GM18526 (cell line): ENCODE data around the gene DNAJB8.

Experiments used
- POLR2A ChIP-seq: IDR thresholded peaks from 3 replicates; pipeline ENCODE4 v1.6.1; 2011; ENCODE audit not compliant: insufficient read length; ENCODE audit errors: extremely low read depth

The DNAJB8 gene

GRCh38 chr3:128466840-128467541 is at the start of gene DNAJB8:
Gene DNAJB8, minus strand, starts transcription at chr3:128466890. Its CDS starts 3,645 bp downstream, at chr3:128463245.
- TF ChIP-seq POLR2A, result no peak

DNA sequence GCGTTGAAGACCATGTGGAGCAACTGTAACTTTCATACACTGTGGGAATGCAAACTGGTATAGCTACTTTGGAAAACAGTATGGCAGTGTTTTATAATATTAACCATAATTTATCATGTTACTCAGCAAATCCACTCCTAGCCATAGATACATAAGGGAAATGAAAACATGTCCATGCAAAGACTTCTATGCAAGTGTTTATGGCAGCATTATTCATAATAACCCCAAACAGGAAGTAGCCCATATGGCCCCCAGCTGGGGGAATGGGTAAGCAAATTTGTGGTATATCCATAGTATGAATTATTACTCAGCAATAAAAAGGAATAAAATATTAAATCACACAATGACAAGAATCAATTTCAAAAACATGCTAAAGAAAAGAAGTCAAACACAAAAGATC is 49.3 kb upstream of the DNAJB8 start:
- no peak for TF ChIP-seq POLR2A

- TF ChIP-seq POLR2A, result no peak
Measured at GRCh38 chr3:128508852-128509251, 42.2 kb upstream of the DNAJB8 start.

- TF ChIP-seq POLR2A, result no peak
Measured at GRCh38 chr3:128506754-128507153, 40.1 kb upstream of the DNAJB8 start.

DNA sequence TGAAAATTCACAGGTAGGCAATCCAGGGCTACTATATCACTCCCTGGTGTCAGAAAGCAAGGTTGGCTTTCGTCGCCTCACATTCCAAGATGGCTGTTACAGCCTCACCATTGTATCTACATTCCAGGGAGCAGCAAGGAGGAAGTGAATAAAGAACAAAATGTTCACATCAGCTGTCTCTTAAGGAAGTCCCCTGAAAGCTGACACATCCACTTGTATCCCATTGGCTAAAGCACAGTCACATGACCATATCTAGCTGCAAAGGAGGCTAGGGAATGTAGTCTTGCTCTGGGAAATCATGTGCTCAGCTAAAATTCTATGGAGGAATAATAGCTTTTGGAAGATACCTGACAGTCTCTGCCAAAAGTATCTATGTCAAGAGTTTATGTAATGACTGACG is 39.1 kb upstream of the DNAJB8 start:
- no peak for TF ChIP-seq POLR2A

- no peak for TF ChIP-seq POLR2A
Measured at GRCh38 chr3:128504963-128505730, 38.5 kb upstream of the DNAJB8 start.

- no peak for TF ChIP-seq POLR2A
Measured at GRCh38 chr3:128504533-128504915, 37.8 kb upstream of the DNAJB8 start.

DNA sequence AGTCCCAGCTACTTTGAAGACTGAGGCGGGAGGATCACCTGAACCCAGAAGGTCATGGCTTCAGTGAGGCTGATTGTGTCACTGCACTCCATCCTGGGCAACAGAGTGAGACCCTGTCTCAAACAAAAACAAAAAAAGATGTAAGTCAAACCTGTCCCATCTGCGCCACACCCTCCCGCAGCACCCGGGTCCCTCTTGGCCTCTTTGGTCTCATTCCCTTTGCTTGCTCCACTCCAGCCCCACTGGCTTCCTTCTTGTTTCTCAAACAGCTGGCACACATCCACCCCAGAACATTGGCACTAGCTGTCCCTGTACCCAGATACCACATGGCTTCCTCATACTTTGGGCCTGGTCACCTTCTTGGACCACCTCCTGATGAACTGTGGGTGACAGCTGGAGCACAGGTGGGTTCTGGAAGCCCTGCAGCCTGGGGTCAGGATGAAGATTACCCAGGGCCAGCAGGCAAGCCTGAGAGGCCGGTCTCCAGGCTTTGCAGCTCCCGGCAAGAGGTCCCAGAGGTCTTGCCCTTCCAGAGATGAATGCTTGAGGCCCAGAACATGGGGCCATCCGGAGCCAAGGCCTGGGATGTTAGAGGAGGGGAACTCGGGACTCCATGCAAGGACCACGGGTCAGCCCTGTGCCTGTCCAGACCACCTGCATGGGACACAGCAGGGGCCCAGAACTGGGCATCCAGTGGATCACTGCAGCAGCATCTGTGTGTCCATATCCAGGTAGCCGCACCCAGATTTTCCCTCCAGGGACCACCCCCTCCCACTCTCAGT is 37.3 kb upstream of the DNAJB8 start:
- TF ChIP-seq POLR2A, result no peak

DNA sequence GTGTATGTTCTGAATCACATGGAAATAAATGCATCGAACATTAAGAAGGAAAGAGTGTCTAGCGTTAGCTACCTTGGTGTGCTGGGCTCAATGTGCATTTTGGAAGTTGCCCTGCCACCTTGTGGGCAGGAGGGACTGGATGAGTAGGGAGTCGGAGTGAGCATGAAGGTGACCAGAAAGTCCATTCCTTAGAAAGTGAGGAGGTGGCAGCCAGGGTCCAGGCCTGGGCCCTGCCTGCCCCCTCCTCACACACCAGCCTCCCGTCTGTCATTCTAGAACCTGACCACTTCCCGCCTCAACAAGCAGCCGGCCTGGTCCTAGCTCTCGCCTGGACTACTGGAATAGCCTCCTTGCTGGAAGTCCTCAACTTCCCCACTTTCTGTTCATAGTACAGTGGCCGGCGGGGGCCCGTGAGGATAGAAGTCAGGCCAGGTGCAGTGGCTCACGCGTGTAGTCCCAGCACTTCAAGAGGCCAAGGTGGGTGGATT is 36.5 kb upstream of the DNAJB8 start:
- no peak for TF ChIP-seq POLR2A

DNA sequence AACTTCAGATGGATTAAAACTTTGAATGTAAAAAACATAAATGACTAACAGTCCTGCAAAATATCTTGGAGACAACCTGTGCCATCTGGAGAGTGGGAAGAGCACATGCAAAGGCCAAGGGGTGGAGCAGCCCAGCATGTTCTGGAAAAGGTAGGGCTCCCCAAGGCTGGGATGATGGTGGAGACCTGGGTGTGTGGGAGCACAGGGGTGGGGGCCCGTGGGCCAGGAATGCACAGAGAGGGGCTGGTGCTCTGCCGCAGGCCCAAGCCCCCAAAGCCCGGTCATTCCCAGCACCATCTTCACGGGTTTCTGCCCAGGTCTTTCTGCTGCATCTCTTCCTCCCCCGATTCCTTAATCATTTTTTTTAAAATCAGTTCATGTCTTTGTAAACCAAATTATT is 36.0 kb upstream of the DNAJB8 start:
- no peak for TF ChIP-seq POLR2A

DNA sequence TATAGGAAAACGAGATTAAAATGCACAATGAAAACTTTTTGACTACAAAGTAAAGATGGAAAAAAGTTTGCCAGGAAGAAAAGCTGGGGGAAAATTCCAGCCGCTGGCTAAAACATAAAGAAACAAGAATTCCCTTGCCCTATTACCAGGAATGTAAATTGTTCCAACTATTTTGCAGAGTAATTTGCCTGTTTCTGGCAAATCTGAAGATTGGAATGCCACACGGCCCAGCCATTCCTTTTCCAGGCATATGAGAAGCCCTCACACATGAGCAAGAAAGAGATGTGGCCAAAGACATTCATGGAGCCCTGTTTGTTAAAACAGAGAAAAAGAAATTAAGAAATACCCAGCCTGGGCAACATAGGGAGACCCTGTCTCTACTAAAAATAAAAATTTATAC is 34.7 kb upstream of the DNAJB8 start:
- TF ChIP-seq POLR2A, result no peak

DNA sequence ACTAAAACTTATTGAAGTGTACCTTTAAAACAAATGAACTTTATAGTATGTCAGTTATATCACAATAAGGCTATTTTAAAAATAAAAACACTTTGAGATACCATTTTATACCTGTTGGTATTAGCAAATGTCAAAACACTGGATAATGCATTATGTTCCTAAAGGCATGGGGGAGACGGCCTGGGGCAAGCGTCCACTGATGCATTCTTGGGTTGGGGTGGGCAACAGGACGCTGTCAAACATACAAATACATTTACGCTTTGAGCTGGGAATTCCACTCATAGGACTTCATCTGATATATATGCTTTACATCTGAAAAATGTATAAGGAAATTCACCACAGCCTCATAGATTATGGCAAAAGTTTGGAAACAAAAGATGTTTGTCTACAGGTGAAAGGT is 33.9 kb upstream of the DNAJB8 start:
- no peak for TF ChIP-seq POLR2A

DNA sequence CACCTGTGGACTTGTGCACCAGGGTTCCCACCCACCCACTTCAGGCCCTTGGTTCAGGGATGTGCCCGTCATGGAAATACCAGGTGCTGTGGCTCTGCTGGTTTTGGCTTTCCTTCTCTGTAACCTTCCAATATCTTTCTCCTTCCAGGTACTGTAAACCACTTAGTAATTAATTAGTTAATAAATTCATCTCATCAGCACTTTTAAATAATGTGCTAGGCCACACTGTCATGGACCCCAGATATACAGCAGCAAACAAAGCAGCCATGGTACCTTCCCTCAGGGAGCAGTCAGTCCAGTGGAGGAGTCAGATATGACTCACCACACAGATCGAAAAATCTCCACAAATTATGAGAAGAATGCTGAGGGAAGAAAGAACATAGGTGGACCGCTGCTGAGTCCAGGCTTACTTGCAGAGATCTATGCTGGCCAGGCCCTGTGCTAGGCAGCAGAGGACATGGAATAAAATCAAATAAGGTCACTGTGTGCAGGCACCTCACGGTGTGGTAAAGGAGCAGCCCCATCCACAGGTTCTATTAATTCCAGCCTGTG is 33.1 kb upstream of the DNAJB8 start:
- no peak for TF ChIP-seq POLR2A

- TF ChIP-seq POLR2A, result no peak
Measured at GRCh38 chr3:128498901-128499530, 32.3 kb upstream of the DNAJB8 start.

- no peak for TF ChIP-seq POLR2A
Measured at GRCh38 chr3:128498127-128498626, 31.5 kb upstream of the DNAJB8 start.
